ENCODE measurements around the gene CEP85. TPM values are rescaled to one million over a fixed set of nuclear protein-coding genes. Genes with fewer than 3 reads are reported as not detected.

Gene CEP85
- polyA plus RNA-seq, 3 donors = 8.2 to 32.5 (median 10.9) TPM

GRCh38 chr1:26321315-26322041, 87.5 kb downstream of the CEP85 start:
- Mint-ChIP-seq H3K9me3 (no peaks in the 10 kb centered on the region), H3K4me1 (peaks cover 63% of the 10 kb centered on the region), H3K27ac (peak overlapping the region; percentile 88 to 97 (median 96)), H3K36me3 (peaks cover 44 to 46% of the 10 kb centered on the region in 2 donors), H3K4me3 (peak overlapping the region; percentile 83 to 90), H3K27me3 (ENCODE audit: low read depth in 3 of 3) (peaks cover 0 to 2% (median 1%) of the 10 kb centered on the region in 3 donors)
- Histone ChIP-seq H3K4me3 (replicated peaks in 1 of 3; ENCODE audit: low read depth in 2 of 3, low read length in 3 of 3) (peak overlapping the region in 1 of 3 experiments; percentile 83), H3K4me1 (ENCODE audit: control insufficient read depth in 1 of 2, insufficient read depth in 2 of 2, low read length in 2 of 2) (peaks cover 55 to 59% of the 10 kb centered on the region in 2 donors), H3K27me3 (ENCODE audit: control insufficient read depth in 2 of 2, insufficient read depth in 2 of 2, low read length in 2 of 2) (no peaks in the 10 kb centered on the region), H2AFZ (ENCODE audit: insufficient read depth, low read depth, low read length, poor library complexity, severe bottlenecking) (peak overlapping the region; percentile 42), H3K9me3 (replicated peaks in 1 of 2; ENCODE audit: control insufficient read depth in 1 of 2, insufficient read depth in 1 of 2, low read length in 2 of 2) (no peaks in the 10 kb centered on the region), H3K27ac (ENCODE audit: low read depth in 1 of 2, low read length in 2 of 2) (peak overlapping the region; percentile 7 to 92), H4K20me1 (ENCODE audit: insufficient read depth, low read length) (peaks cover 9% of the 10 kb centered on the region), H3K9ac (ENCODE audit: insufficient read depth, low read length, poor library complexity, severe bottlenecking) (peak overlapping the region; percentile 40), H3K36me3 (replicated peaks in 1 of 2; ENCODE audit: control insufficient read depth in 1 of 2, insufficient read depth in 2 of 2, low read length in 2 of 2) (peaks cover 9 to 40% of the 10 kb centered on the region in 2 donors), H3K79me2 (ENCODE audit: insufficient read depth, low read length) (peaks cover 45% of the 10 kb centered on the region), H3K4me2 (replicated peaks; ENCODE audit: extremely low read depth, low read length, poor library complexity, severe bottlenecking) (peak overlapping the region; percentile 82)
- intact Hi-C loops (cut with micrococcal nuclease) = loop anchor here (1.0 to 5.0 kb wide), 7 partner anchors 15 to 214 kb away; partner anchors contain the start of genes C1orf232 (in 2 of the 2), ZNF593 (in 2 of the 2) and UBXN11 (in 1 of the 2)
- peak; percentile 83 to 87 (median 86) for DNase-seq
- WGBS (ENCODE audit: insufficient coverage) = 7% methylated on average over 5 of the region's 16 CpGs
- TF ChIP-seq CTCF (IDR thresholded peaks at IDR 0.05) = peak; percentile 89

- Mint-ChIP-seq H3K4me3 (no peak overlapping the region), H3K4me1 (peaks cover 58% of the 10 kb centered on the region), H3K27ac (peak overlapping the region in 2 of 7 donors; percentile 23 to 97), H3K9me3 (no peaks in the 10 kb centered on the region), H3K36me3 (peaks cover 44 to 46% of the 10 kb centered on the region in 2 donors), H3K27me3 (ENCODE audit: low read depth in 3 of 3) (peaks cover 0 to 2% (median 1%) of the 10 kb centered on the region in 3 donors)
- Histone ChIP-seq H3K27ac (ENCODE audit: low read depth in 1 of 2, low read length in 2 of 2) (peak overlapping the region in 1 of 2 donors; percentile 34), H4K20me1 (ENCODE audit: insufficient read depth, low read length) (peaks cover 9% of the 10 kb centered on the region), H3K79me2 (ENCODE audit: insufficient read depth, low read length) (peaks cover 40% of the 10 kb centered on the region), H3K36me3 (replicated peaks in 1 of 2; ENCODE audit: control insufficient read depth in 1 of 2, insufficient read depth in 2 of 2, low read length in 2 of 2) (peaks cover 9 to 40% of the 10 kb centered on the region in 2 donors), H3K9ac (ENCODE audit: insufficient read depth, low read length, poor library complexity, severe bottlenecking) (no peak overlapping the region), H3K9me3 (replicated peaks in 1 of 2; ENCODE audit: control insufficient read depth in 1 of 2, insufficient read depth in 1 of 2, low read length in 2 of 2) (no peaks in the 10 kb centered on the region), H3K27me3 (ENCODE audit: control insufficient read depth in 2 of 2, insufficient read depth in 2 of 2, low read length in 2 of 2) (no peaks in the 10 kb centered on the region), H3K4me1 (ENCODE audit: control insufficient read depth in 1 of 2, insufficient read depth in 2 of 2, low read length in 2 of 2) (peaks cover 50 to 54% of the 10 kb centered on the region in 2 donors), H2AFZ (ENCODE audit: insufficient read depth, low read depth, low read length, poor library complexity, severe bottlenecking) (no peak overlapping the region), H3K4me2 (replicated peaks; ENCODE audit: extremely low read depth, low read length, poor library complexity, severe bottlenecking) (no peak overlapping the region), H3K4me3 (replicated peaks in 1 of 3; ENCODE audit: low read depth in 2 of 3, low read length in 3 of 3) (no peak overlapping the region)
- no peak for DNase-seq
- intact Hi-C loops (cut with micrococcal nuclease) = loop anchor here in 1 of 2 donors (5.0 kb wide), 2 partner anchors 155 to 215 kb away; partner anchors contain the start of genes C1orf232 and ZNF593
- no peak for TF ChIP-seq CTCF (IDR thresholded peaks at IDR 0.05)
- 94% methylated on average over 8 of the region's 10 CpGs for WGBS (ENCODE audit: insufficient coverage)
Measured at GRCh38 chr1:26322042-26322331, 88.0 kb downstream of the CEP85 start.

Measured in CD14-positive monocyte (primary cell).